GM19025 (cell line): ENCODE data around the gene AXL.

Experiments used
- ATAC-seq: cut with Tn5 transposase; IDR thresholded peaks from one replicate; pipeline ENCODE4 v1.9.1; 2021; ENCODE audit warnings: mild to moderate bottlenecking, low read depth, moderate library complexity; ENCODE audit not compliant: unreplicated experiment

AXL gene

GRCh38 chr19:41233748-41234240, 14.8 kb downstream of the AXL start:
- ATAC-seq: no peak

- no peak for ATAC-seq
Measured at GRCh38 chr19:41234512-41235168, 15.6 kb downstream of the AXL start.

GRCh38 chr19:41235480-41235879, 16.5 kb downstream of the AXL start:
- ATAC-seq: no peak

- no peak for ATAC-seq
Measured at GRCh38 chr19:41238244-41238643, 19.2 kb downstream of the AXL start.

- ATAC-seq: no peak
Measured at GRCh38 chr19:41239363-41239762, 20.3 kb downstream of the AXL start.

- ATAC-seq: no peak
Measured at GRCh38 chr19:41239961-41240574, 21.0 kb downstream of the AXL start.

- no peak for ATAC-seq
Measured at GRCh38 chr19:41241859-41242258, 22.8 kb downstream of the AXL start.

GRCh38 chr19:41244117-41244516, 25.1 kb downstream of the AXL start:
- ATAC-seq: no peak

- ATAC-seq: no peak
Measured at GRCh38 chr19:41245843-41246242, 26.8 kb downstream of the AXL start.

- no peak for ATAC-seq
Measured at GRCh38 chr19:41248895-41249294, 29.9 kb downstream of the AXL start.

GRCh38 chr19:41249707-41250423, 30.8 kb downstream of the AXL start:
- no peak for ATAC-seq

GRCh38 chr19:41253660-41254059, 34.6 kb downstream of the AXL start:
- no peak for ATAC-seq

- no peak for ATAC-seq
Measured at GRCh38 chr19:41255171-41255570, 36.1 kb downstream of the AXL start.

GRCh38 chr19:41261474-41262190, 42.6 kb downstream of the AXL start:
- no peak for ATAC-seq

GRCh38 chr19:41263042-41263849, 44.2 kb downstream of the AXL start:
- ATAC-seq: peak; percentile 6

- peak; percentile 67 for ATAC-seq
Measured at GRCh38 chr19:41263850-41264580, 45.0 kb downstream of the AXL start, which contains the start of gene HNRNPUL1. TSS of gene HNRNPUL1 (plus strand) at chr19:41264372. CDS start at chr19:41264504, 132 bp downstream.

GRCh38 chr19:41264581-41265394, 45.8 kb downstream of the AXL start:
- no peak for ATAC-seq

GRCh38 chr19:41265395-41266153, 46.6 kb downstream of the AXL start:
- ATAC-seq: no peak
